HG03432 (cell line): Measurements from ENCODE around the gene CELF4.

Experiments used
- ATAC-seq: cut with Tn5 transposase; IDR thresholded peaks from one replicate; pipeline ENCODE4 v1.9.1; 2021; ENCODE audit warnings: mild to moderate bottlenecking, moderate library complexity; ENCODE audit not compliant: unreplicated experiment

Gene CELF4

DNA sequence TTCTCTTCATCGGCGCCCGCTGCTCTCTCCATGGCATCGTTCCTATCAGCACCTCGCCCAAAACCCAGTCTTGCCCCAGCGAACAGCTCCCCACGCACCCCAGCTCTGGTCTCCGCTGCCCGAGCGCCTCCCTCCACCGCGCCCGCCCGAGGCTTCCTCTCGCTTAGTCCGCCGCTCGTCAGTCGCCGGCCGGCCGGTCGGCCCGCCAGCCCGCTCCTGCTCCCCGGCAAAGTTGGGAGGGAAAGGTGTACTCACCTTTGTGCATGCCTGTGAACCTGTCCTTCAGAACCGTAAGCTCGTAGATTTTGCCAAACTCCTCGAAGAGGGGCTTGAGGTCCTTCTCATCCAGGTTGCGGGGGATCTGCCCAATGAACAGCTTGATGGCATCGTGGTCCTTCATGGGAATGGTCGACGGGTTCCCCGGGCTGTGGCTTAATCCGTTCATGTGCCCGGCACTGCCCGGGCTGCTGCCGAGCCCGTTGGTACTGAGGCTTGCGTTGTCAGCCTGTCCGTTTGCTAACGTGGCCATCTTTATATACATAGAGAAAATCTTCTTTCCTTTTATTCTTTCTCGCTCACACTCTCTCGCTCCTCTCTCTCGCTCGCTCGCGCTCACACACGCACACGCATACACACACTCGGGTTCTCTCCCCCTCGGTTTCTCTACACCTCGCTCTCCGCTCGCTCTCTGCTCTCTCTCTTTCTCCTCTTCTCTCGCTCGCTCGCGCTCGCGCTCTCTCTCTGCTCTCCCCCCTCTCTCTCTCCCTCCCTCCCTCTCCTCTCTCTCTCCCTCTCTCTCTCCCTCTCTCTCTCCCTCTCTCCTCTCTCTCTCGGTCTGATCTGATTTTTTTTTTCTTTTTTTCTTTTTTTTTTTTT lies at the start of gene CELF4:
Gene CELF4, minus strand, starts transcription at position 698 of the 876 bp plus-strand sequence.
- ATAC-seq: no peak

DNA sequence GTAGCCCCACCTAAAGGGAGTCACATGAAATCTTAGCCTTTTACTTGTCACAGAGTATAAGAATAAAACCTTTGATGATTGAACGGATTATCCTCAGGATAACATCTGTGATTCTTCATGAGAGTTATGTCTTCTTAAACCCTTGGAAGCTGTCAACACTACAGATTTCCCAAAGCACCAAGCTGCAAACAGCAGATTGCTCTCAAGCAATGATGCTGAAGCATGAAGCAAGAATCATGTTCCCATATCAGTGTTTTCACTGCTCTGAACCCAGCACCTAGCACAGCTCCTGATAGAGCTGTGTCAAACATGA lies 47.6 kb upstream of the CELF4 start:
- no peak for ATAC-seq

DNA sequence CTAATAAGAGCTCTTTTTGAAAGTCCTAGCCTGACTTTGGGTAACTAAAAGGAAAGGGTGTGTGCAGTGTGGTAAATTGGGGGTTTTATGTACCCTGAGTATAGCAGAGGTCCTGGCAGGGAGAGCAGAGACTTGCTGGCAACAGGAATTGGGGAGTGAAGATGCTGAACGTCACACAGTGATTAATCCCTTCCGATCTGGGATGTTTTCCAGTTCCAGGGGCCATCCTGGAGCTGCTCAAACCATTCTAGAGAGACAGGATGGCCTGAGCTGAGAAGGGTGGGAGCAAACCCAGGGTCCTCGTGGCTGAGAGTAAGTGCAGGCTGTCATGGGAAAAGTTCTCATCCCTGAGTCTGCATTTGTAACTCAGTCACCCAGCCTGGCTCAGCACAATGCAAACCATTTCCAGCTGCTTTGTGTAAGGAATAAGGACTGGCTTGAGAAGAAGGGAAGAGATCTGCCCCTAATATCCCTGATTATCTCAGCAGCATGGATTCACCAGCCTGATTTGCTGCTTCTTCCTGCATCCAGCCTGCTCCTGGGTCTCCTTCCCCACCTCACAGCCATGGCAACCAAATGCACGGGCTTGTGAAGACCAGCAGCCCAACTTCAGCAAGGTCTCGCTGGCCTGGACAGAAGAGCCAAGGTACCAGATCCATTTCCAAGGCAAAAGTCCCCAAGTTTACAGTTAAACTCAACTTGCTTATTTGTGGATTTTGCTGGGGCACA lies 47.1 kb upstream of the CELF4 start:
- ATAC-seq: no peak

DNA sequence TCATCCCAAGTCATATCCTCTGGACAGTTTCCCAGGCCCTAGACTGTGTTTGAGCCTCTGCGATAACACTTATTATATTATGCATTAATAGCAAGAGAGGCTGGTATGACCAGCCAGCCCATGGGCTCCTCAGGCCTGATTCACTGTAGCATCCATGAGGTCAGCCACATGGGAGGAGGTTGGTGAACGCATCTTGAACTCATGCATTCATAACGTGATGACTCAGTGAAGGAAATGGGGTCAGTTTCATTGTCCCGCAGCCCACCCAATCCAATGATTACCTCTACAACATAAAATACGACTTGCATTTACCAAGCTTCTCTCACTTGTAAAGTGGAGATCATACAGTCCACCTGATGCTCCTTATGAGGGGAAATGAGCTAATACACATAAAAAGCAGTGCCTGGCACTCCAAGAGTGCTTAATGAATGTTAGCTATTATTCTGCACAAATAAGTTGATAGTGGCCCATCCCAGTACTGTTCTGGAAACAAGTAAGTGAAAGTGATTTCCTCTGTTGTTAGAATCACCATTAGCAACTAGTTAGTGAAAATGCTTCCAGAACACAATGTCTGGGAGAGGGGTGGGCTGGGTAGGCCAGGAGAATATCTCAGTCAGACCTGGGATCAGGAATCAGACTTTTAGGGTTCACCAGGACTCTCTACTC lies 46.1 kb upstream of the CELF4 start:
- no peak for ATAC-seq

- no peak for ATAC-seq
Measured at GRCh38 chr18:37608876-37609275, 43.3 kb upstream of the CELF4 start.

- ATAC-seq: no peak
Measured at GRCh38 chr18:37607281-37607680, 41.7 kb upstream of the CELF4 start.

GRCh38 chr18:37604032-37604431 lies 38.4 kb upstream of the CELF4 start:
- no peak for ATAC-seq

- ATAC-seq: peak; percentile 84
Measured at GRCh38 chr18:37598966-37599896, 33.6 kb upstream of the CELF4 start.

DNA sequence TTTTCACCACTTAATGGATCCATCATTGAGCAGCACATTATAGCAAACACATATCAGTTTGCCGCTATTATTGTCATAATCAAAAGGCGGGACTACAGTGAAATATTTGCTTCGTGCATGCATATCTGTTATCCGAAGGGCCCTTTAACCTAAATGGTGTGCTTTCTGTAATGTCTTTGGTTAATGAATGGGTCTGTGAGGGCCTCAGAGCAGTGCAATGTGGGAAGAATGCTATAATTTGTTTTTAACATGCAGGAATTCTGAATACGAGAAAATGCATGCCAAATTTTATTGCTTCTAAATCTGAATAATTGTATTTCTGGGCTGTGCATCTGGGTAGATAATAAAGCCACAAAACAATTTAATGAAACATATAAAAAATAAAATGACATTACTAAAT lies 32.8 kb upstream of the CELF4 start:
- ATAC-seq: no peak

DNA sequence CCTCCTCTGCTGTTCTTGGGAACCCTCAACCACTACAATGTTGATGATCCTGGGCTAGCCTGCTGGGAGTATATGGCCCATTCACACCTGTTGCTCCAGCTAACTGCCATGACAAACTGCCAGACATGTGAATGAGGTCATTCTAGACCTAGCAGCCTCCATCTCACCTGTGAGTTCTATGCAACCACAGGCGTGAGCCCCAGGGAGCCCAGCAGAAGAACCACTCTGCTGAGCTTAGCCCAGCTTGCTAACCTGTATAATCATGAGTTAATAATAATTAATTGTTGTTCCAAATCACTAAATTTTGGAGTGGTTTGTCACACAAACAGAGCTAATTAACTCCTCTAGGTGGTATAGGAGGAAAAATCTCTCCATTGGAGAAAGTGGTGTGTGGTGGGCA lies 24.7 kb upstream of the CELF4 start:
- no peak for ATAC-seq

- ATAC-seq: no peak
Measured at GRCh38 chr18:37588289-37588688, 22.7 kb upstream of the CELF4 start.

GRCh38 chr18:37586656-37587225 lies 21.1 kb upstream of the CELF4 start:
- ATAC-seq: no peak

- no peak for ATAC-seq
Measured at GRCh38 chr18:37584952-37585695, 19.5 kb upstream of the CELF4 start.

DNA sequence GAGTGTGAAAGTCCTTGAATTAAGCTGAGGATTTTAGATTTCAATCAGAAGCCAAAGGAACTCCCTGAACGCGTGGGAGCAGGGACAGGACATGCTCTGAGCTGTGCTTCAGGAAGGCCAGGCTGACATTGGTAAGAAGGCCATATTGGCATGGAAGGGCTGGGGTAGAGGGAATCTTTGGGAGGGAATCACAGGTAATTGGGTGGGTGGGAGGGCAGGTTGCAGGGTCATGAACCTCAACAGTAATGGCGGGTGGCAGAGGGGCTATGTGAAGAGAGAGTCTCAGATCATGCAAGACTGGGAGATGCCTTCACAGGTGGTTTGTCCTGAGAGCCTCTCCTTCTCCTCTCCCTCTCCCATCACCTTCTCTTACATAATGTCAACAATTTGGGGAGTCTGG lies 18.6 kb upstream of the CELF4 start:
- no peak for ATAC-seq

- no peak for ATAC-seq
Measured at GRCh38 chr18:37582261-37582660, 16.7 kb upstream of the CELF4 start.

DNA sequence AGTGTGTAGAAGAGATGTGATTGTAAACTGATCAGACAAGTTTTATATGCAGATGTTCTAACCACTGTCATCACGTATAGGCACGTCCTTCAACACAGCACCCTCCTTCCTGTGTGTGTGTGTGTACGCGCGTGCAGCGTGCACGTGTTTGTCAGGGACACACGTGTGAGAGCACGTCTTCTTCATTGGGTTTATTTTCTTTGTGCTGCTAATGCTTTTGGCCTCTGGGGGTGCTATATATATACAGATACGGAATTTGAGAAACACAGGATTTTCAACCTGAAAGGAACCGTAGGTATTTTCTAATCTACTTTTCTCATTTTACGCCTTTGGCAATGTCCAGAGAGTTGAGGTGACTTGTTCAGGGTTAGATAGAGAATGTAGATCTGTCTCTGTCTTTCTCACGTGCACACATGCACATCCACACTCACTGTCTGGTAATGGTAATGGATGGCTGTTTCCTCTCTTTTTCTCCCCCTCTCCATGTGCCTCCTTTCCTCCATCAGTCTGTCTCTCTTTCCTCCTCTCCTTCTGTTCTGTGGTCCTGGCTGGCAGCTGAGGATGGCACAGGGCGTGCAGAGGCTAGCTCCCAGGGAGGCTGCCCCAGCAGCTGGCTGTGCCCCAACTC lies 13.4 kb upstream of the CELF4 start:
- peak; percentile 72 for ATAC-seq

GRCh38 chr18:37578182-37578678 lies 12.6 kb upstream of the CELF4 start:
- no peak for ATAC-seq

GRCh38 chr18:37577051-37577611 lies 11.5 kb upstream of the CELF4 start:
- ATAC-seq: no peak

DNA sequence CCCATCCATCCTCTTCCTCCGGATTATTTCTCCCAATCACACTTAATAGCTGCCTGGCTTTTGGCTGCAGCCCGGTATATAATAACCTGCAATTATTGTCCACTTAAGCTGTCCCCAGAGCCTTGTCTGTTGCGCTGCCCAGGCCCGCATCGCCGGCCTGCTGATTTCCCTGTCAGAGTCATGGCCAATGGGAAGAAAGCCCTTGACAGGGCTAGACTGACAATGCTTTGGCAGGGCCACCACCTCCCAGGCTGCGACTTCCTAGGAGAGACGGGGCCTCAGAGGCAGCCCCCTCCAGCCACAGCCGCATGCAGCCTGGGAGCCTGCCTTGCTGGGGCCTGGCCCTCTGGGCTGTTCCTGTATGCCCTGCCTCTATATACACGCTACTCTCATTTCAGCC lies 10.0 kb upstream of the CELF4 start:
- ATAC-seq: no peak
